ENCODE results near the gene MAGEA9. TPM values are rescaled to one million over a fixed set of nuclear protein-coding genes. Genes with fewer than 3 reads are reported as not detected.

The MAGEA9 gene
- total RNA-seq, 1 experiment from 2014 or later: not detected

DNA sequence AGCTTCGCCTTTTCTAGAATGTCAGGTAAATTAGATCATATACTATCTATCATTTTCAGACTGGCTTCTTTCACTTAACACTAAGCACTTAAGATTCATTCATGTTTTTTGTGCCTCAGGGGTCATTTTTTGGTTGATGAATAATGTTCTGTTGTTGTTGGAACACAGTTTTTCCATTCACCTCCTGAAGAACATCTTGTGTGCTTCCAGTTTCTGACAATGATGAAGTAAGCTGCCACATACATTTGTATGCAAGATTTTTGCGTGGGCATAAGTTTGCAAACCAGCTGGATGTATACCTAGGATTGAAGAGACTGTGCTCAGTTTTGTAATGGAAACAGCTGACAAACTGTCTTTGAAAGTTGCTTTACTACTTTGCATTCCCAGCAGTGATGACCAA lies 37.6 kb downstream of the MAGEA9 start:
- intact Hi-C loops (cut with micrococcal nuclease; ENCODE audit: unreplicated experiment): no loop called here
- TF ChIP-seq, protein P1, sequence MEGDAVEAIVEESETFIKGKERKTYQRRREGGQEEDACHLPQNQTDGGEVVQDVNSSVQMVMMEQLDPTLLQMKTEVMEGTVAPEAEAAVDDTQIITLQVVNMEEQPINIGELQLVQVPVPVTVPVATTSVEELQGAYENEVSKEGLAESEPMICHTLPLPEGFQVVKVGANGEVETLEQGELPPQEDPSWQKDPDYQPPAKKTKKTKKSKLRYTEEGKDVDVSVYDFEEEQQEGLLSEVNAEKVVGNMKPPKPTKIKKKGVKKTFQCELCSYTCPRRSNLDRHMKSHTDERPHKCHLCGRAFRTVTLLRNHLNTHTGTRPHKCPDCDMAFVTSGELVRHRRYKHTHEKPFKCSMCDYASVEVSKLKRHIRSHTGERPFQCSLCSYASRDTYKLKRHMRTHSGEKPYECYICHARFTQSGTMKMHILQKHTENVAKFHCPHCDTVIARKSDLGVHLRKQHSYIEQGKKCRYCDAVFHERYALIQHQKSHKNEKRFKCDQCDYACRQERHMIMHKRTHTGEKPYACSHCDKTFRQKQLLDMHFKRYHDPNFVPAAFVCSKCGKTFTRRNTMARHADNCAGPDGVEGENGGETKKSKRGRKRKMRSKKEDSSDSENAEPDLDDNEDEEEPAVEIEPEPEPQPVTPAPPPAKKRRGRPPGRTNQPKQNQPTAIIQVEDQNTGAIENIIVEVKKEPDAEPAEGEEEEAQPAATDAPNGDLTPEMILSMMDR (IDR thresholded peaks at IDR 0.05; ENCODE audit: insufficient read depth in 1 of 2, low read depth in 1 of 2, low read length in 1 of 2, severe bottlenecking in 1 of 2, unreplicated experiment in 1 of 2): no peak
- CTCF ChIA-PET: no interaction called here
- no peaks in the 10 kb centered on the region for H3K9me3 ChIP-seq
- Mint-ChIP-seq H3K36me3 (ENCODE audit: insufficient read depth, unreplicated experiment) (no peaks in the 10 kb centered on the region), H3K27me3 (ENCODE audit: insufficient read depth, unreplicated experiment) (peaks cover 8% of the 10 kb centered on the region), H3K9me3 (ENCODE audit: unreplicated experiment) (no peaks in the 10 kb centered on the region), H3K4me1 (ENCODE audit: low read depth, unreplicated experiment) (no peaks in the 10 kb centered on the region), H3K4me3 (ENCODE audit: unreplicated experiment) (no peak overlapping the region), H3K27ac (ENCODE audit: unreplicated experiment) (no peak overlapping the region)
- no peaks in the 10 kb centered on the region; the same call in 1 of the 2 replicates for H3K27me3 ChIP-seq (replicated peaks; ENCODE audit: control insufficient read depth, insufficient read depth, low read length)
- no TSS peak for BruUV-seq (replicated peaks)
- H3K4me1 ChIP-seq: no peaks in the 10 kb centered on the region
- no peaks in the 10 kb centered on the region for H3K36me3 ChIP-seq (ENCODE audit: control insufficient read depth, insufficient read depth, low read length)
- DNase-seq: no peak
- no peak overlapping the region for H3K4me3 ChIP-seq (ENCODE audit: low read depth, low read length)
- POLR2A ChIA-PET: no interaction called here

DNA sequence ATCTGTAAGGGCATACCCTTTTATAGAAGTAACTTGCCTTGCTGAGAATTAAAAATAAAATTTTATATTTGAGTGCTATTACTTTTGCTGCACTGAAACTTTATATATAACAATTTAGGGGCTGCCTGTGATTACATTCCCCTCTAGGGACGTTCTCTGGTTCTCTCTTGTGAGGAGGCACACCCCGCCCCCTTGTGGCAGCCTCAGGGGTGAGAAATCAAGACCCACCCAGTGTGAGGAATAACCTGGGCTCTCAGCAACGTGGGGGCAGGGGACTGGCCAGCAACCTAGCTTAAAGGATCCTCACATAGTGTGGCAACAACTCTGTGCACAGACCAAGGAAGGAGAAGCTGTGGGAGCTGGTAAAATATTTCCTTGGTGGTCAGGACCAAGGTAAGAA lies 43.7 kb downstream of the MAGEA9 start:
- H3K4me1 Mint-ChIP-seq (ENCODE audit: low read depth, unreplicated experiment): peaks cover 7% of the 10 kb centered on the region
- H3K4me3 Mint-ChIP-seq (ENCODE audit: unreplicated experiment): no peak overlapping the region
- peaks cover 24% of the 10 kb centered on the region for H3K27me3 Mint-ChIP-seq (ENCODE audit: insufficient read depth, unreplicated experiment)
- Histone ChIP-seq H3K4me3 (ENCODE audit: low read depth, low read length) (no peak overlapping the region), H3K36me3 (ENCODE audit: control insufficient read depth, insufficient read depth, low read length) (no peaks in the 10 kb centered on the region), H3K4me1 (no peaks in the 10 kb centered on the region), H3K9me3 (no peaks in the 10 kb centered on the region), H3K27me3 (replicated peaks; ENCODE audit: control insufficient read depth, insufficient read depth, low read length) (no peaks in the 10 kb centered on the region)
- no TSS peak for BruUV-seq (replicated peaks)
- CTCF ChIA-PET: no interaction called here
- H3K9me3 Mint-ChIP-seq (ENCODE audit: unreplicated experiment): no peaks in the 10 kb centered on the region
- POLR2A ChIA-PET: no interaction called here
- H3K27ac Mint-ChIP-seq (ENCODE audit: unreplicated experiment): no peak overlapping the region
- intact Hi-C loops (cut with micrococcal nuclease; ENCODE audit: unreplicated experiment): no loop called here
- TF ChIP-seq, protein P1 (IDR thresholded peaks at IDR 0.05; ENCODE audit: insufficient read depth in 1 of 2, low read depth in 1 of 2, low read length in 1 of 2, severe bottlenecking in 1 of 2, unreplicated experiment in 1 of 2): peak; percentile 63 to 67
- no peaks in the 10 kb centered on the region for H3K36me3 Mint-ChIP-seq (ENCODE audit: insufficient read depth, unreplicated experiment)
- peak; percentile 63 to 75 for DNase-seq

DNA sequence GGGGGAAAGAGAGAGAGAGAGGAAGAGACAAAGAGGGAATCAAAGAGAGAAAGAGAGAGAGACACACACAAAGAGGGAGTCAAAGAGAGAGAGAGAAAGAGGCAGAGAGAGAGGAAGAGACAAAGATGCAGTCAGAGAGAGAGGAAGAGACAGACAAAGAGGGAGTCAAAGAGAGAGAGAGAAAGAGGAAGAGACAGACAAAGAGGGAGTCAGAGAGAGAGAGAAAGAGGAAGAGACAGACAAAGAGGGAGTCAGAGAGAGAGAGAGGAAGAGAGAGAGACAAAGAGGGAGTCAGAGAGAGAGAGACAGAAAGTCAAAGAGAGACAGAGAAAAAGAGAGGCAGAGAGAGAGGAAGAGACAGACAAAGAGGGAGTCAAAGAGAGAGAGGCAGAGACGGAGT lies 45.5 kb downstream of the MAGEA9 start:
- DNase-seq: no peak
- Mint-ChIP-seq H3K27ac (ENCODE audit: unreplicated experiment) (no peak overlapping the region), H3K27me3 (ENCODE audit: insufficient read depth, unreplicated experiment) (peaks cover 28% of the 10 kb centered on the region), H3K4me3 (ENCODE audit: unreplicated experiment) (no peak overlapping the region), H3K36me3 (ENCODE audit: insufficient read depth, unreplicated experiment) (no peaks in the 10 kb centered on the region), H3K4me1 (ENCODE audit: low read depth, unreplicated experiment) (peaks cover 12% of the 10 kb centered on the region), H3K9me3 (ENCODE audit: unreplicated experiment) (no peaks in the 10 kb centered on the region)
- ChIA-PET CTCF (interaction anchor here (0.7 kb wide), 1 partner anchor 288 kb away, joined by 3 read pairs; no protein-coding TSS in a partner anchor), POLR2A (no interaction called here)
- BruUV-seq (replicated peaks): no TSS peak
- no peaks in the 10 kb centered on the region for H3K4me1 ChIP-seq
- no peaks in the 10 kb centered on the region for H3K27me3 ChIP-seq (replicated peaks; ENCODE audit: control insufficient read depth, insufficient read depth, low read length)
- H3K36me3 ChIP-seq (ENCODE audit: control insufficient read depth, insufficient read depth, low read length): no peaks in the 10 kb centered on the region
- intact Hi-C loops (cut with micrococcal nuclease; ENCODE audit: unreplicated experiment): no loop called here
- no peak overlapping the region for H3K4me3 ChIP-seq (ENCODE audit: low read depth, low read length)
- no peaks in the 10 kb centered on the region for H3K9me3 ChIP-seq
- TF ChIP-seq, protein P1 (IDR thresholded peaks at IDR 0.05; ENCODE audit: insufficient read depth in 1 of 2, low read depth in 1 of 2, low read length in 1 of 2, severe bottlenecking in 1 of 2, unreplicated experiment in 1 of 2): no peak

Data from Caco-2 (cell line).